HUES64 (cell line): ENCODE data around the gene PHRF1.
A peak's percentile ranks its signal among the peaks of the same experiment; 100 is the strongest.

Experiments used
- H3K27ac ChIP-seq: 2 replicates; pipeline ENCODE4 v1.7.0; 2013; ENCODE audit warnings: low read depth, low read length, inconsistent platforms
- H3K27me3 ChIP-seq: 2 replicates; pipeline ENCODE4 v1.6.1; 2013; ENCODE audit warnings: mild to moderate bottlenecking, low read length; ENCODE audit not compliant: insufficient read depth
- H3K36me3 ChIP-seq: 2 replicates; pipeline ENCODE4 v1.6.1; 2013; ENCODE audit warnings: mild to moderate bottlenecking, low read length; ENCODE audit not compliant: insufficient read depth
- H3K4me1 ChIP-seq: 2 replicates; pipeline ENCODE4 v1.6.1; 2013; ENCODE audit warnings: mild to moderate bottlenecking, low read length, moderate library complexity; ENCODE audit not compliant: insufficient read depth
- H3K4me3 ChIP-seq: 2 replicates; pipeline ENCODE4 v1.5.1; 2013; ENCODE audit warnings: mild to moderate bottlenecking, low read length, moderate library complexity
- H3K9ac ChIP-seq: 2 replicates; pipeline ENCODE4 v1.6.1; 2013; ENCODE audit warnings: mild to moderate bottlenecking, low read depth, low read length
- H3K9me3 ChIP-seq: 2 replicates; pipeline ENCODE4 v1.6.1; 2013; ENCODE audit warnings: low read depth, low read length; ENCODE audit not compliant: insufficient read depth
- WGBS: fragments of 150-250, 120-280 bp; methylation state at CpG from one replicate; pipeline ENCODE4 v1.1.7; 2013; ENCODE audit warnings: missing lambda C conversion rate; 5-methylcytosine and 5-hydroxymethylcytosine counted together

The PHRF1 gene

DNA sequence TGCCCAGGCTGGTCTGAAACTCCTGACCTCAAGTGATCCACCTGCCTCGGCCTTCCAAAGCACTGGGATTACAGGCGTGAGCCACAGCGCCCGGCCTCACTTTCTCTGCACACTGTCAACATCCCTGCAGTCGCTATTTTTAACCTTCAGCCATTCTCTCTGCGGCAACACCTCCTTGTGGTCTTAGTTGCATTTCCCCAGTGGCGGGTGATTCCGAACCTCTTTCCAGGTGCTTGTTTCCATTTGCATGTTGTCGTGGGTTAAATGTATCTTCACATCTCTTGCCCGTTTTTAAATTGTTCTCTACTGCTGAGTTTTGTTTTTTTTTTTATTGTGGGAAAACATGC is 52.9 kb downstream of the PHRF1 start:
- Histone ChIP-seq H3K9ac (no peak overlapping the region), H3K4me1 (no peaks in the 10 kb centered on the region), H3K36me3 (no peaks in the 10 kb centered on the region), H3K27ac (no peak overlapping the region), H3K27me3 (peaks cover 7% of the 10 kb centered on the region; the same call in 1 of the 2 replicates), H3K4me3 (no peak overlapping the region), H3K9me3 (no peaks in the 10 kb centered on the region)
- 62% methylated on average over 9 of the region's 10 CpGs for WGBS

DNA sequence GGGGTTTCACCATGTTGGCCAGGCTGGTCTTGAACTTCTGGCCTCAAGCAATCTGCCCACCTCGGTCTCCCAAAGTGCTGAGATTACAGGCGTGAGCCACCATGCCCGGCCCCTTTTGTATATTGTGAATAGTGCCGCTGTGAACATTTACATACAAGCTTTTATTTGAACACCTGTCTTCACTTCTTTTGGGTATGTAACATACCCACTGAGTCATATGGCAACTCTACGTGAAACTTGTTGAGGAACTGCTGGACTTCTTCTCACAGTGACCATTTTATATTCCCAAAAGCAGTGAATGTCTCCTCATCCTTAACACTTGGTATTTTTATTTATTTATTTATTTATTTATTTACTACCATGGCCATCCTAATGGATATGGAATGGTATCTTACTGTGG is 54.6 kb downstream of the PHRF1 start:
- 92% methylated on average over 5 of the region's 5 CpGs for WGBS
- no peak overlapping the region for H3K9ac ChIP-seq
- no peaks in the 10 kb centered on the region for H3K4me1 ChIP-seq
- H3K36me3 ChIP-seq, result no peaks in the 10 kb centered on the region
- no peak overlapping the region for H3K4me3 ChIP-seq
- H3K27me3 ChIP-seq, result peaks cover 18% of the 10 kb centered on the region
- H3K9me3 ChIP-seq, result no peaks in the 10 kb centered on the region
- no peak overlapping the region for H3K27ac ChIP-seq

DNA sequence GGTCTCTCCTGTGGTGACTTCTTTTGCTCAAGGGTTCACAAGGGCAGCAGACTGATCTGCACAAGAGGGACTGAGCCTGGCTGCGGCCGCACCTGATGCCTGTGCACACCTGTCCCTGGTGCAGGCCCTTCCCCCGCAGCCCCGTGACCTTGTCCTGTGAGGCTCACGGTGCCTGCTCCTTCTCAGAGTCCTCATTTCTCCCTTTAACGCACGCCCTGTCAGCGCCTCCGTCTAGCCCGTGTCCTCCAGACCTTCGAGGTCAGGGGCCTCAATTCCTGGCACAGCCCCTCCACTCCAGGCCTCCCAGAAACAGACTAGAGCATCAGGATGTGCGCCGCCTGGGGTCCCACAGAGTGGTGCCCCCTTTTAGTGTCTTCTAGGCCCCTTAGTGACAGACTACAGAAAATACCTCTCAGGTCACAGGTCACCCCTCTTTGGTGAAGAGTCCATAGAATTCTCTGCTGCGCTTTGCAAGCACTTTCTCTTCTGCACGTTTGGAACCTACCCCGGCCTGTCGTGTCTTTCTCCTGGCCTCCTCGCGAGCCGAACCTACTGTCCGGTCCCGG is 59.8 kb downstream of the PHRF1 start:
- Histone ChIP-seq H3K9me3 (no peaks in the 10 kb centered on the region), H3K4me1 (peaks cover 25% of the 10 kb centered on the region), H3K4me3 (peak overlapping the region; percentile 57), H3K27me3 (peaks cover 60% of the 10 kb centered on the region), H3K27ac (no peak overlapping the region), H3K36me3 (no peaks in the 10 kb centered on the region), H3K9ac (no peak overlapping the region)
- WGBS, result 65% methylated on average over 22 of the region's 22 CpGs

DNA sequence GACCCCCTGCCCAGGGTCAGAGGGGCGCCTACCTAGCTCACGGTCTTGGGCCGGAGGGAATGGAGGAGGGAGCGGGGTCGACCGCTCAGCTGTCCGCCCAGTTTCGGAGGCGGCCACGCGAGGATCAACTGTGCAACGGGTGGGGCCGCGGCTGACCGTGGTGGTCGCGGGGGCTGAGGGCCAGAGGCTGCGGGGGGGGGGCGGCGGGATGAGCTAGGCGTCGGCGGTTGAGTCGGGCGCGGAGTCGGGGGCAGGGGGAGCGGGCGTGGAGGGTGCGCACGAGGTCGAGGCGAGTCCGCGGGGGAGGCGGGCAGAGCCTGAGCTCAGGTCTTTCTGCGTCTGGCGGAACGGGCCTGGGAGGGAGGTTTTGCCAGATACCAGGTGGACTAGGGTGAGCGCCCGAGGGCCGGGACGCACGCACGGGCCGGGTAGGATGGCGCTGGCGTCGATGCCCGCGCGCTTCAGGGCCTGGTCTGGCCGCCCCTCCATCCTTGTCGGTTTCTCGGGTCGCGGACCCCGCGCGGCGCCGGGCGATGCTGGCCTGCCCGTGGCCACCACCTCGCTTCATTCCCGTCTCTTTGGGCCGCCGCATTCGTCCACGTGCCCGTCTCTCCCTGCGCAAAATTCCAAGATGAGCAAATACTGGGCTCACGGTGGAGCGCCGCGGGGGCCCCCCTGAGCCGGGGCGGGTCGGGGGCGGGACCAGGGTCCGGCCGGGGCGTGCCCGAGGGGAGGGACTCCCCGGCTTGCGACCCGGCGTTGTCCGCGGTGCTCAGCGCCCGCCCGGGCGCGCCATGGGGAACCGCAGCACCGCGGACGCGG is 60.5 kb downstream of the PHRF1 start, which contains the start of gene DRD4:
Gene DRD4, plus strand, starts transcription at position 759 of the 822 bp plus-strand sequence. Its CDS starts 36 bp downstream, at position 795.
- Histone ChIP-seq H3K36me3 (no peaks in the 10 kb centered on the region), H3K4me1 (peaks cover 25% of the 10 kb centered on the region), H3K27ac (peak within 1 kb of the TSS; percentile 86; the same call in 1 of the 2 replicates), H3K9ac (peak within 1 kb of the TSS; percentile 77), H3K4me3 (peak within 1 kb of the TSS; percentile 57), H3K9me3 (no peaks in the 10 kb centered on the region), H3K27me3 (peaks cover 62% of the 10 kb centered on the region)
- WGBS, result 13% methylated on average over 100 of the region's 100 CpGs

- peak overlapping the region; percentile 77 for H3K9ac ChIP-seq
- H3K27ac ChIP-seq, result no peak overlapping the region
- H3K9me3 ChIP-seq, result no peaks in the 10 kb centered on the region
- H3K4me3 ChIP-seq, result peak overlapping the region; percentile 57
- WGBS, result 1% methylated on average over 34 of the region's 34 CpGs
- H3K4me1 ChIP-seq, result peaks cover 25% of the 10 kb centered on the region
- no peaks in the 10 kb centered on the region for H3K36me3 ChIP-seq
- peaks cover 62% of the 10 kb centered on the region for H3K27me3 ChIP-seq
These were observed 61.0 kb downstream of the PHRF1 start for GRCh38 chr11:637333-637592.

DNA sequence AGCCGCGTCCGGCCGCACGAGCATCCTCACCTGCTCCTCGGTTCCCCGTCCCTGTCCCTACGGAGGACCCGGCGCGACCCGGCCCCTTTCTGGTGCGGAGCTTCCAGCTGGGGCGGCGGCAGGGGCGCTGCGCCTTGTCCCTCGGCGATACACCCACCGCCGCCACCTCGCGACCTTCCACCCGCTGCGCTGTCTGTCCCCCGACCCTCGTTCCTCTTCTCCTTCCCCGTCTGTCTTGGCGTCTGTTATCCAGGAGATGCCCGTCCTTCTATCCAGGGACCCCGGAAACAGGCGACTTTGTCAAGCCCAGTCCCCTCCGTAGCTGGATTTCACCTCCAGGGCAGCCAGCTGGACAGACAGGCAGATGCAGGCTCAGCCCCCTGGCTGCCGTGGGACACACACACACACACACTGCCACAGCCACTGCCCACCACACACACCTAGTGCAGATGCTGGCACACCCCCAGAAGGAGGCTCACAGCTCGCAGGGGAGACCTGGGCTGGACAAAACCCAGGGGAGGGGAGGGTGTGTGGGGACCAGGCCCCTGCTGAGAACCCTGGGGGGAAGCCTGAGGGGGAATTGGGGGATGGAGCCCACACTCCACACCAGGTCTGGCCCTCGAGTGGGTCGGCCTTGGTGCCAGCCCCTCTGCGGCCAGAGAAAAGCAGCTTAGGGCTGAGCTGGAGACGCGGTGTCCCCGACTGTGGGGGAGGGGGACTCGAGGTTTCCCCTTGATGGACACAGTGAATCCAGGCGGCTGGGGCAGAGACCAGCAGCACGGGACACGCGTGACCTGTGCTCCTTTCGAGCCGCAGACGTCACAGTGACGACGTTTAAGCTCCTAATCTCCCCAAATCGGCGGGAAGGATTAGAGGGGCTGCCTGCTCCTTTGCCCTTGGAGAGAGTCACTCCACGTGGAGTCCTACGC is 61.6 kb downstream of the PHRF1 start:
- no peaks in the 10 kb centered on the region for H3K36me3 ChIP-seq
- H3K27ac ChIP-seq, result peak overlapping the region; percentile 86; the same call in 1 of the 2 replicates
- WGBS, result 2% methylated on average over 53 of the region's 55 CpGs
- H3K9ac ChIP-seq, result peak overlapping the region; percentile 77
- H3K27me3 ChIP-seq, result peaks cover 62% of the 10 kb centered on the region
- peak overlapping the region; percentile 57 for H3K4me3 ChIP-seq
- H3K9me3 ChIP-seq, result no peaks in the 10 kb centered on the region
- H3K4me1 ChIP-seq, result peaks cover 25% of the 10 kb centered on the region

DNA sequence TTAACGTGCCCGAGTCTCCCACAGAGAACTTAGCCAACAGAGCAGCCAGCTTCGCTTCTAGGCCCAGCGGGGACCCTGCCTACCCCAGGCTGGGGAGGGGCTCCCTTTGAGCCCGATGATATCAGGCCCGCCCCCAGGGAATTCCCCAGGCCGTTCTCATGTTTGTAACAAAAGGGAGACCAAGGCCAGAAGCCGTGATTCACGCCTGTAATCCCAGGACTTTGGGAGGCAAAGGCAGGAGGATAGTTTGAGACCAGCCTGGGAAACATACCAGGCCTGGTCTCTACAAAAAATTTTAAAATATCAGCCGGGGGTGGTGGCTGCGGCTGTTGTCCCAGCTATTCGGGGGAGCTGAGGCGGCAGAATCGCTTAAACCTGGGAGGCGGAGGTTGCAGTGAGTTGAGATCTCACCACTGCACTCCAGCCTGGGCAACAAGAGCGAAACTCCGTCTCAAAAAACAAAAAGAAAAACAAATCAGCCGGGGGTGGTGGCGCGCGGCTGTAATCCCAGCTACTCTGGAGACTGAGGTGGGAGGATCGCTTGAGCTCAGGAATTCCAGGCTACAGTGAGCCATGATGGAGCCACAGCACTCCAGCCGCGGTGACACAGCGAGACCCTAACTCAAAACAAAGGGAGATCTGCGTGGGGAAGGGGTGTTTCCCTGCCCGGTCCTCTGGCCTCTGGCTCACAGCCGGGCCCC is 62.5 kb downstream of the PHRF1 start:
- H3K27me3 ChIP-seq, result peaks cover 62% of the 10 kb centered on the region
- H3K36me3 ChIP-seq, result peaks cover 4% of the 10 kb centered on the region; the same call in 1 of the 2 replicates

GRCh38 chr11:639332-639955 is 63.2 kb downstream of the PHRF1 start:
- Histone ChIP-seq H3K9ac (peak overlapping the region; percentile 77), H3K9me3 (no peaks in the 10 kb centered on the region), H3K27ac (peak overlapping the region; percentile 86), H3K36me3 (peaks cover 11% of the 10 kb centered on the region), H3K4me1 (peaks cover 25% of the 10 kb centered on the region), H3K27me3 (peaks cover 62% of the 10 kb centered on the region), H3K4me3 (peak overlapping the region; percentile 57)
- WGBS, result 3% methylated on average over 78 of the region's 80 CpGs

More for the DNA sequence above, 62.5 kb downstream of the PHRF1 start:
- H3K9me3 ChIP-seq, result no peaks in the 10 kb centered on the region
- 2% methylated on average over 28 of the region's 28 CpGs for WGBS
- peaks cover 25% of the 10 kb centered on the region for H3K4me1 ChIP-seq
- H3K9ac ChIP-seq, result peak overlapping the region; percentile 77
- peak overlapping the region; percentile 57 for H3K4me3 ChIP-seq
- peak overlapping the region; percentile 86 for H3K27ac ChIP-seq

GRCh38 chr11:640021-640706 is 63.9 kb downstream of the PHRF1 start:
- Histone ChIP-seq H3K36me3 (peaks cover 13% of the 10 kb centered on the region), H3K27ac (no peak overlapping the region), H3K9me3 (no peaks in the 10 kb centered on the region), H3K9ac (no peak overlapping the region), H3K27me3 (peaks cover 56% of the 10 kb centered on the region), H3K4me1 (peaks cover 25% of the 10 kb centered on the region), H3K4me3 (peak overlapping the region; percentile 4)
- 18% methylated on average over 48 of the region's 69 CpGs for WGBS

DNA sequence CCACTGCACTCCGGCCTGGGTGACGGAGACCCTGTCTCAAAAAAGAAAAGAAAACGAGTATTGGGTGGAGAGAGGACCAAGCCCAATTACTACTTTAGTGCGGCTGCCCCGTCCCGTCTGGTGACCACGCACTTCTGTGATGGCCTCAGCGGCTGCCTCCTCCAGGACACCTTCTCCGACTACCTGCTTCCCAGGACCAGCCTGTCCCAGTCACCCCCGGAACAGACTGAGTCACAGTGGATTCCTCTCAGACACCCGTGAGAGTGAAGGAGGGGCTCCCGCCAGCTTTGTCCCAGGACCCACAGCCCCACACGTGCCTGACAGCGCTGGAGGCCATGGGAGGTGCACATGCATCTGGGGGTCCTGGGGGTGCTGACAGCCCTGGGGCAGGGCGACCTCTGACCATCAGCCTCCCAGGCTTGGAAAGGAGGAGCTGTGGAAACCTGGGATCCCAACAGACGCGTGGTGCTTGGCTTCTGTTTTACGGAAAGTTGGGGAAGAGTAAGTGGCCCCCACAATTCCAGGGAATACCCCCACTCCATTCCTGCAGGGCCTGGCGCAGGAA is 65.6 kb downstream of the PHRF1 start:
- Histone ChIP-seq H3K9me3 (no peaks in the 10 kb centered on the region), H3K4me3 (no peak overlapping the region), H3K27me3 (peaks cover 41% of the 10 kb centered on the region), H3K4me1 (peaks cover 22% of the 10 kb centered on the region), H3K9ac (no peak overlapping the region), H3K27ac (no peak overlapping the region), H3K36me3 (peaks cover 13% of the 10 kb centered on the region)
- WGBS, result 91% methylated on average over 19 of the region's 19 CpGs
